Measurements from ENCODE around the gene CDH4. TPM values are rescaled to one million over a fixed set of nuclear protein-coding genes. Genes with fewer than 3 reads are reported as not detected.

CDH4 gene
- total RNA-seq, 1 donor from 2014 or later: 8.3 TPM

GRCh38 chr20:61949714-61950640 is 697.9 kb downstream of the CDH4 start:
- Mint-ChIP-seq H3K27me3 (peaks cover under 1% of the 10 kb centered on the region), H3K36me3 (no peaks in the 10 kb centered on the region), H3K4me3 (no peak overlapping the region), H3K9me3 (no peaks in the 10 kb centered on the region), H3K27ac (no peak overlapping the region), H3K4me1 (ENCODE audit: unreplicated experiment) (no peaks in the 10 kb centered on the region)
- TF ChIP-seq CTCF (conservative IDR thresholded peaks at IDR 0.05): no peak
- DNase-seq (ENCODE audit: extremely low spot score, unreplicated experiment): peak; percentile 62

- H3K36me3 Mint-ChIP-seq: no peaks in the 10 kb centered on the region
- no peaks in the 10 kb centered on the region for H3K4me1 Mint-ChIP-seq (ENCODE audit: unreplicated experiment)
- no peak overlapping the region for H3K27ac Mint-ChIP-seq
- TF ChIP-seq CTCF (conservative IDR thresholded peaks at IDR 0.05): no peak
- no peak overlapping the region for H3K4me3 Mint-ChIP-seq
- peaks cover 7% of the 10 kb centered on the region for H3K27me3 Mint-ChIP-seq
- no peaks in the 10 kb centered on the region for H3K9me3 Mint-ChIP-seq
- no peak for DNase-seq (ENCODE audit: extremely low spot score, unreplicated experiment)
Observed at GRCh38 chr20:61950641-61951071, 698.6 kb downstream of the CDH4 start.

DNA sequence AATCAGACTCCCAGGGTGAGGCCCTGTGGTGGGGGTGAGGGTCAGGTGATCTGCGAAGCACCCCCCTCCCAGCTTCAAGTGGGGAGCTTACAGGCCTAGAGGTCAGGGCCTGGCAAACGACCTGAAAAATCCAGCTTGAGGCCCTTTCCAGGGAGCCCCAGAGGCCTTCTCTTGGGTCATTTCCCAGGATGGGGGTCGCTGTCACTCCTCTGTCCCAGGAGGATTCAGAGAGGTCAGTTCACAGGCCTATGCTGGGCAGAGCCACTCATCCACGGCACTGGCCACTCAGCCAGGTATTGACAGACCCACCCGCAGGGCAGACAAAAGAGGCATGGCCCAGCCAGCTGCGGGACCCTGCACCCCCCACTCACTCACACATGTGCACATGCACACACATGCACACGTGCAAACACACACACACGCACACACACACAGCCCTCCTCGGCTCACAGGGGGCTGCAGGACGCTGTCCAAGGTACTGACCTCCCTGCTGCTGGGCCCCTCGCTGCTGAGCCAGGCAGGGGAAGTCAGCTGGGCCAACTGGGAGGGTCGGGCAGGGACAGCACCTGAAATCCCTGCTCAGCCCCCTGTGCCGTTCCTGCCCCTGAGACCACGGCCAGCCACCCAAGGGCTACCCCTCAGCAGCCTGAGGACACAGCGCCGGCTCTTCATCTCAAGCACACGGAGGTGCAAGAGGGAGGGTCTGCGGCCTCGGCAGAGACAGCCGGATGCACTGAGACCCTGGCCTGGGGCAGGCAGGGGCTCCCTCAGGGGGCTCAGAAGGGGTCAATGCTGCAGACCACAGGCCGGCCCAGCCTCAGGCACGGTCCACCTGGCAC is 699.9 kb downstream of the CDH4 start:
- DNase-seq (ENCODE audit: extremely low spot score, unreplicated experiment): peak; percentile 82
- no peaks in the 10 kb centered on the region for H3K36me3 Mint-ChIP-seq
- H3K27me3 Mint-ChIP-seq: peaks cover 10% of the 10 kb centered on the region
- no peaks in the 10 kb centered on the region for H3K9me3 Mint-ChIP-seq
- no peak overlapping the region for H3K27ac Mint-ChIP-seq
- H3K4me1 Mint-ChIP-seq (ENCODE audit: unreplicated experiment): peaks cover 2% of the 10 kb centered on the region
- no peak overlapping the region for H3K4me3 Mint-ChIP-seq
- no peak for TF ChIP-seq CTCF (conservative IDR thresholded peaks at IDR 0.05)

DNA sequence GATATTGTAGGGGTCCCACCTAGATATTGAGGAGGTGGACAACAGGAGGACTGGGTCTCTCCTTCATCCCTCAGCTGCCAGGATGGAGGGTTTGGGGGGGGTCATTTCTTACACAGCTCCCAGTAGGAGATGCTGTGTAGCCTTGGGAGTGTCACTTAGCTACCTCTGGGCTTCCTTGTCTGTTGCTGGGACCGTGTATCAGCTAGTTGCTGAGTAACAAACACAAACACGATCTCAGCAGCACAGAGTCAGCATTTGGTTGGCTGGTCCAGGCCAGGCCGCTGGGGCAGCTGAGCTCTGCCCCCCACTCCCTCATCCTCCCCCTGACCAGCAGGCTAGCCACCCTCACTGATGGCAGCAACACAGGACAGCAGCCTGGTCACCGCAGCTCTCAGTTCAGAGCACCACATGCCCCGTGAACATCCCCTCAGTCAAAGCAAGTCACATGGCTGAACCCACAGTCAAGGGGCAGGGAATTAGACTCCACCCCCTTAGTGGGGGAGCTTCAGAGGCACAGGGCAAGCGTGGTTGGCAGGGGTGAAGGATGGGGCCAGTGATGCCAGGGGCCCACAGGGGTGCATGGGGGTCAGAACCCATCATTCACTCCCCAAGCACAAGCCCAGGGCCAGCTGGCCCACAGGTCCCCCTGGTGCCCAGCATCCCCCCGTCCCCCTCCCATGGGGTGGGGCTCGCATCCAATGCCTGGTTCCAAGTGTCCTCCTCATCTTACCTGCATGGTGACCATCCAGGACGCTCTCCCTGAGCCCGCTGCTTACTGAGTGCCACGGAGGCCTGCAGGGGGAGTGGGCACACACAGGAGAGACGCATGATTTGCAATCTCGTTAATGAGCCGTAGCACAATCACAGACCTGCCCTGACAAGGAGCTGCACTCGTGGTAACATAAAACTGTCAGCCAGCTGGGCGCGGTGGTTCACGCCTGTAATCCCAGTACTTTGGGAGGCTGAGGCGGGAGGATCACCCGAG is 701.3 kb downstream of the CDH4 start:
- TF ChIP-seq CTCF (conservative IDR thresholded peaks at IDR 0.05): no peak
- Mint-ChIP-seq H3K27ac (no peak overlapping the region), H3K4me3 (no peak overlapping the region), H3K27me3 (peaks cover 10% of the 10 kb centered on the region), H3K9me3 (no peaks in the 10 kb centered on the region), H3K36me3 (no peaks in the 10 kb centered on the region), H3K4me1 (ENCODE audit: unreplicated experiment) (peaks cover 4% of the 10 kb centered on the region)
- DNase-seq (ENCODE audit: extremely low spot score, unreplicated experiment): peak; percentile 60
